ENCODE data around the gene NKX2-3.

The NKX2-3 gene

GRCh38 chr10:99506416-99506815 is 26.3 kb upstream of the NKX2-3 start:
- TF ChIP-seq USF1 (IDR thresholded peaks at IDR 0.05) (no peak), MAX (IDR thresholded peaks at IDR 0.05) (no peak), CEBPB (IDR thresholded peaks at IDR 0.05) (no peak), REST (IDR thresholded peaks at IDR 0.05; ENCODE audit: low read depth) (no peak), TEAD4 (IDR thresholded peaks at IDR 0.05) (no peak), CREB1 (IDR thresholded peaks at IDR 0.05; ENCODE audit: low read depth) (no peak), FOXM1 (IDR thresholded peaks at IDR 0.05; ENCODE audit: borderline replicate concordance, low read depth) (no peak), EGR1 (IDR thresholded peaks at IDR 0.05) (no peak), TAF1 (IDR thresholded peaks at IDR 0.05; ENCODE audit: low read depth) (no peak), RAD21 (IDR thresholded peaks at IDR 0.05; ENCODE audit: low read depth) (no peak), ZBTB7A (IDR thresholded peaks at IDR 0.05; ENCODE audit: low read depth) (no peak), YY1 (IDR thresholded peaks at IDR 0.05; ENCODE audit: low read depth) (no peak), NFIC (IDR thresholded peaks at IDR 0.05) (no peak), EP300 (IDR thresholded peaks at IDR 0.05; ENCODE audit: borderline replicate concordance) (no peak), TCF12 (IDR thresholded peaks at IDR 0.05; ENCODE audit: low read depth) (no peak)

- TF ChIP-seq CREB1 (IDR thresholded peaks at IDR 0.05; ENCODE audit: low read depth): no peak
- no peak for TF ChIP-seq TEAD4 (IDR thresholded peaks at IDR 0.05)
- no peak for TF ChIP-seq NFIC (IDR thresholded peaks at IDR 0.05)
- TF ChIP-seq USF1 (IDR thresholded peaks at IDR 0.05): no peak
- TF ChIP-seq YY1 (IDR thresholded peaks at IDR 0.05; ENCODE audit: low read depth): no peak
- no peak for TF ChIP-seq EGR1 (IDR thresholded peaks at IDR 0.05)
Measured at GRCh38 chr10:99507265-99507664, 25.5 kb upstream of the NKX2-3 start.

GRCh38 chr10:99513061-99513460 is 19.7 kb upstream of the NKX2-3 start:
- TF ChIP-seq EP300 (IDR thresholded peaks at IDR 0.05; ENCODE audit: borderline replicate concordance): no peak
- no peak for TF ChIP-seq RAD21 (IDR thresholded peaks at IDR 0.05; ENCODE audit: low read depth)
- TF ChIP-seq MAX (IDR thresholded peaks at IDR 0.05): no peak
- no peak for TF ChIP-seq EGR1 (IDR thresholded peaks at IDR 0.05)
- no peak for TF ChIP-seq ZBTB7A (IDR thresholded peaks at IDR 0.05; ENCODE audit: low read depth)
- TF ChIP-seq TCF12 (IDR thresholded peaks at IDR 0.05; ENCODE audit: low read depth): no peak
- TF ChIP-seq NFIC (IDR thresholded peaks at IDR 0.05): no peak
- no peak for TF ChIP-seq YY1 (IDR thresholded peaks at IDR 0.05; ENCODE audit: low read depth)
- TF ChIP-seq CREB1 (IDR thresholded peaks at IDR 0.05; ENCODE audit: low read depth): no peak
- no peak for TF ChIP-seq FOXM1 (IDR thresholded peaks at IDR 0.05; ENCODE audit: borderline replicate concordance, low read depth)
- no peak for TF ChIP-seq REST (IDR thresholded peaks at IDR 0.05; ENCODE audit: low read depth)
- no peak for TF ChIP-seq TAF1 (IDR thresholded peaks at IDR 0.05; ENCODE audit: low read depth)
- TF ChIP-seq TEAD4 (IDR thresholded peaks at IDR 0.05): no peak

GRCh38 chr10:99519690-99520039 is 13.1 kb upstream of the NKX2-3 start:
- no peak for TF ChIP-seq MAX (IDR thresholded peaks at IDR 0.05)
- no peak for TF ChIP-seq TAF1 (IDR thresholded peaks at IDR 0.05; ENCODE audit: low read depth)
- TF ChIP-seq EGR1 (IDR thresholded peaks at IDR 0.05): no peak
- no peak for TF ChIP-seq USF1 (IDR thresholded peaks at IDR 0.05)
- no peak for TF ChIP-seq ZBTB7A (IDR thresholded peaks at IDR 0.05; ENCODE audit: low read depth)
- no peak for TF ChIP-seq FOXM1 (IDR thresholded peaks at IDR 0.05; ENCODE audit: borderline replicate concordance, low read depth)
- TF ChIP-seq NFIC (IDR thresholded peaks at IDR 0.05): no peak
- no peak for TF ChIP-seq EP300 (IDR thresholded peaks at IDR 0.05; ENCODE audit: borderline replicate concordance)
- TF ChIP-seq CREB1 (IDR thresholded peaks at IDR 0.05; ENCODE audit: low read depth): no peak
- TF ChIP-seq TEAD4 (IDR thresholded peaks at IDR 0.05): no peak
- TF ChIP-seq RAD21 (IDR thresholded peaks at IDR 0.05; ENCODE audit: low read depth): no peak
- TF ChIP-seq REST (IDR thresholded peaks at IDR 0.05; ENCODE audit: low read depth): no peak
- TF ChIP-seq CEBPB (IDR thresholded peaks at IDR 0.05): no peak

Data from Ishikawa (cell line).